ENCODE data around the gene CFDP1. TPM values are rescaled to one million over a fixed set of nuclear protein-coding genes. Genes with fewer than 3 reads are reported as not detected.
A peak's percentile ranks its signal among the peaks of the same experiment; 100 is the strongest.

The CFDP1 gene
- total and polyA plus RNA-seq, 2 of the 13 experiments (the other 11 are each of a cell fraction or from before 2014, with no cell fraction given): 78.6 to 153 TPM

- TF ChIP-seq AKAP8 (CRISPR knock-in tag; IDR thresholded peaks at IDR 0.05) (peak; percentile 22; the same call in 1 of the 2 replicates), ZSCAN20 (CRISPR knock-in tag; IDR thresholded peaks at IDR 0.05; ENCODE audit: borderline replicate concordance) (no peak), MZF1 (CRISPR knock-in tag; IDR thresholded peaks at IDR 0.05; ENCODE audit: borderline replicate concordance) (no peak), ZNF597 (CRISPR knock-in tag; IDR thresholded peaks at IDR 0.05) (no peak), ZBTB44 (CRISPR knock-in tag; IDR thresholded peaks at IDR 0.05) (no peak), ZNF589 (CRISPR knock-in tag; conservative IDR thresholded peaks at IDR 0.05) (no peak), KDM1A (CRISPR knock-in tag; IDR thresholded peaks at IDR 0.05) (no peak), TARDBP (CRISPR knock-in tag; IDR thresholded peaks at IDR 0.05) (no peak), CAMTA2 (CRISPR knock-in tag; IDR thresholded peaks at IDR 0.05; ENCODE audit: borderline replicate concordance) (no peak), THAP8 (CRISPR knock-in tag; IDR thresholded peaks at IDR 0.05; ENCODE audit: borderline replicate concordance) (no peak), ZBTB46 (CRISPR knock-in tag; IDR thresholded peaks at IDR 0.05; ENCODE audit: borderline replicate concordance) (no peak)
- TF ChIP-seq, protein P1, sequence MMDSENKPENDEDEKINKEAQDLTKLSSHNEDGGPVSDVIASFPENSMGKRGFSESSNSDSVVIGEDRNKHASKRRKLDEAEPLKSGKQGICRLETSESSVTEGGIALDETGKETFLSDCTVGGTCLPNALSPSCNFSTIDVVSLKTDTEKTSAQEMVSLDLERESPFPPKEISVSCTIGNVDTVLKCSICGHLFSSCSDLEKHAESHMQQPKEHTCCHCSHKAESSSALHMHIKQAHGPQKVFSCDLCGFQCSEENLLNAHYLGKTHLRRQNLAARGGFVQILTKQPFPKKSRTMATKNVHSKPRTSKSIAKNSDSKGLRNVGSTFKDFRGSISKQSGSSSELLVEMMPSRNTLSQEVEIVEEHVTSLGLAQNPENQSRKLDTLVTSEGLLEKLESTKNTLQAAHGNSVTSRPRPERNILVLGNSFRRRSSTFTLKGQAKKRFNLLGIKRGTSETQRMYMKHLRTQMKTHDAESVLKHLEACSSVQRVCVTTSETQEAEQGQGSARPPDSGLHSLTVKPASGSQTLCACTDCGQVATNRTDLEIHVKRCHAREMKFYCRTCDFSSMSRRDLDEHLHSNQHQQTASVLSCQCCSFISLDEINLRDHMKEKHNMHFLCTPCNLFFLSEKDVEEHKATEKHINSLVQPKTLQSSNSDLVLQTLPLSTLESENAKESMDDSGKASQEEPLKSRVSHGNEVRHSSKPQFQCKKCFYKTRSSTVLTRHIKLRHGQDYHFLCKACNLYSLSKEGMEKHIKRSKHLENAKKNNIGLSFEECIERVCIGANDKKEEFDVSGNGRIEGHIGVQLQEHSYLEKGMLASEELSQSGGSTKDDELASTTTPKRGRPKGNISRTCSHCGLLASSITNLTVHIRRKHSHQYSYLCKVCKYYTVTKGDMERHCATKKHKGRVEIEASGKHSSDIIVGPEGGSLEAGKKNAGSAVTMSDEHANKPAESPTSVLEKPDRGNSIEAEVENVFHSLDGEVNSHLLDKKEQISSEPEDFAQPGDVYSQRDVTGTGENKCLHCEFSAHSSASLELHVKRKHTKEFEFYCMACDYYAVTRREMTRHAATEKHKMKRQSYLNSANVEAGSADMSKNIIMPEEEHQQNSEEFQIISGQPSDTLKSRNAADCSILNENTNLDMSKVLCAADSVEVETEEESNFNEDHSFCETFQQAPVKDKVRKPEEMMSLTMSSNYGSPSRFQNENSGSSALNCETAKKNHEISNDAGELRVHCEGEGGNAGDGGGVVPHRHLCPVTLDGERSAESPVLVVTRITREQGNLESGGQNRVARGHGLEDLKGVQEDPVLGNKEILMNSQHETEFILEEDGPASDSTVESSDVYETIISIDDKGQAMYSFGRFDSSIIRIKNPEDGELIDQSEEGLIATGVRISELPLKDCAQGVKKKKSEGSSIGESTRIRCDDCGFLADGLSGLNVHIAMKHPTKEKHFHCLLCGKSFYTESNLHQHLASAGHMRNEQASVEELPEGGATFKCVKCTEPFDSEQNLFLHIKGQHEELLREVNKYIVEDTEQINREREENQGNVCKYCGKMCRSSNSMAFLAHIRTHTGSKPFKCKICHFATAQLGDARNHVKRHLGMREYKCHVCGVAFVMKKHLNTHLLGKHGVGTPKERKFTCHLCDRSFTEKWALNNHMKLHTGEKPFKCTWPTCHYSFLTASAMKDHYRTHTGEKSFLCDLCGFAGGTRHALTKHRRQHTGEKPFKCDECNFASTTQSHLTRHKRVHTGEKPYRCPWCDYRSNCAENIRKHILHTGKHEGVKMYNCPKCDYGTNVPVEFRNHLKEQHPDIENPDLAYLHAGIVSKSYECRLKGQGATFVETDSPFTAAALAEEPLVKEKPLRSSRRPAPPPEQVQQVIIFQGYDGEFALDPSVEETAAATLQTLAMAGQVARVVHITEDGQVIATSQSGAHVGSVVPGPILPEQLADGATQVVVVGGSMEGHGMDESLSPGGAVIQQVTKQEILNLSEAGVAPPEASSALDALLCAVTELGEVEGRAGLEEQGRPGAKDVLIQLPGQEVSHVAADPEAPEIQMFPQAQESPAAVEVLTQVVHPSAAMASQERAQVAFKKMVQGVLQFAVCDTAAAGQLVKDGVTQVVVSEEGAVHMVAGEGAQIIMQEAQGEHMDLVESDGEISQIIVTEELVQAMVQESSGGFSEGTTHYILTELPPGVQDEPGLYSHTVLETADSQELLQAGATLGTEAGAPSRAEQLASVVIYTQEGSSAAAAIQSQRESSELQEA (CRISPR knock-in tag; IDR thresholded peaks at IDR 0.05; ENCODE audit: not compliant biosample characterization): peak; percentile 10
- TF ChIP-seq, protein P2, sequence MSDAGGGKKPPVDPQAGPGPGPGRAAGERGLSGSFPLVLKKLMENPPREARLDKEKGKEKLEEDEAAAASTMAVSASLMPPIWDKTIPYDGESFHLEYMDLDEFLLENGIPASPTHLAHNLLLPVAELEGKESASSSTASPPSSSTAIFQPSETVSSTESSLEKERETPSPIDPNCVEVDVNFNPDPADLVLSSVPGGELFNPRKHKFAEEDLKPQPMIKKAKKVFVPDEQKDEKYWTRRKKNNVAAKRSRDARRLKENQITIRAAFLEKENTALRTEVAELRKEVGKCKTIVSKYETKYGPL (CRISPR knock-in tag; IDR thresholded peaks at IDR 0.05): no peak
- TF ChIP-seq, protein P3, sequence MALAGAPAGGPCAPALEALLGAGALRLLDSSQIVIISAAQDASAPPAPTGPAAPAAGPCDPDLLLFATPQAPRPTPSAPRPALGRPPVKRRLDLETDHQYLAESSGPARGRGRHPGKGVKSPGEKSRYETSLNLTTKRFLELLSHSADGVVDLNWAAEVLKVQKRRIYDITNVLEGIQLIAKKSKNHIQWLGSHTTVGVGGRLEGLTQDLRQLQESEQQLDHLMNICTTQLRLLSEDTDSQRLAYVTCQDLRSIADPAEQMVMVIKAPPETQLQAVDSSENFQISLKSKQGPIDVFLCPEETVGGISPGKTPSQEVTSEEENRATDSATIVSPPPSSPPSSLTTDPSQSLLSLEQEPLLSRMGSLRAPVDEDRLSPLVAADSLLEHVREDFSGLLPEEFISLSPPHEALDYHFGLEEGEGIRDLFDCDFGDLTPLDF (CRISPR knock-in tag; IDR thresholded peaks at IDR 0.05): no peak
Observed at GRCh38 chr16:75247249-75247648, 186.1 kb downstream of the CFDP1 start (continued).

Data from HepG2 (cell line).